NCI-H2227 (cell line): ENCODE results near the gene SYK.
A peak's percentile ranks its signal among the peaks of the same experiment; 100 is the strongest.
"Not testable (repeated sequence)": the region's sequence is repeated elsewhere in the genome, so short reads cannot be mapped to it uniquely, and the experiment has no call there.

Experiments used
- DNase-seq: peaks from one replicate; lab custom pipeline; 2025; ENCODE audit not compliant: unreplicated experiment; lab: John Stamatoyannopoulos, UW

Gene SYK

DNA sequence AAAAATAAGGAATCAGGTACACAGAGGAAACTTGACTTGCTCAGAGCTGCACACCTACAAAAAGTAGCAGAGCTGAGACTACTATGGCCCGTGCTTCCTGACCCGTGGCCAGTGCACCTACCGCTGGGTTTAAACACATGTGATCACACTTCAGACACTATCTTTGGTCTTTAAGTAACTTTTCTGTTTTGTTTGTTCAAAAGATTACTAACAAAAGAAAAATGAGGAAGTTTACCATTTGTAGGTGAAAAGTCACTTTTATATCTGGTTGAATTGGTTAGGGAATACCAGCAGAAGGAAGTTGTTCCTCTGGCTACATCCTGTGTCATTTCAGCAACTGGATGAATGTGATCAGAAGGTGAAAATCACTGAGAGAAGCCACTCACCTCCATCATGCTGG lies 6.5 kb upstream of the SYK start:
- no peak for DNase-seq

DNA sequence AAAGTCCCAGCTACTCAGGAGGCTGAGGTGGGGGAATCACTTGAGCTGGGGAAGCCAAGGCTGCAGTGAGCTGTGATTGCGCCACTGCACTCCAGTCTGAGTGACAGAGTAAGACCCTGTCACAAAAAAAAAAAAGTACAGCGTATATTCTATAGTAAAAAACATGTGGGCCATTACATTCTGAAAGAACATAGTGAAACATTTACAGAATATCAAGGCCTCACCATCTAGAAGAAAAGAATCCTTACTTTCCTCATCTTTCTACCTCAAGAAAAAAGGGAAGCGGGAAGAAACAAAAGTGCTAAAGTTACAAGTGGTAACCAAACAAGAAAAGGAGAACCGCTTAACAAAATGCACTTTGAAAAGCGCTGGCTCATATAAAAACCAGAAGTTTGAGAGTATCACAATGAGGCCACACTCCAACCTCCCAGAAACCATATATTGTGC lies 5.7 kb upstream of the SYK start:
- no peak for DNase-seq

DNA sequence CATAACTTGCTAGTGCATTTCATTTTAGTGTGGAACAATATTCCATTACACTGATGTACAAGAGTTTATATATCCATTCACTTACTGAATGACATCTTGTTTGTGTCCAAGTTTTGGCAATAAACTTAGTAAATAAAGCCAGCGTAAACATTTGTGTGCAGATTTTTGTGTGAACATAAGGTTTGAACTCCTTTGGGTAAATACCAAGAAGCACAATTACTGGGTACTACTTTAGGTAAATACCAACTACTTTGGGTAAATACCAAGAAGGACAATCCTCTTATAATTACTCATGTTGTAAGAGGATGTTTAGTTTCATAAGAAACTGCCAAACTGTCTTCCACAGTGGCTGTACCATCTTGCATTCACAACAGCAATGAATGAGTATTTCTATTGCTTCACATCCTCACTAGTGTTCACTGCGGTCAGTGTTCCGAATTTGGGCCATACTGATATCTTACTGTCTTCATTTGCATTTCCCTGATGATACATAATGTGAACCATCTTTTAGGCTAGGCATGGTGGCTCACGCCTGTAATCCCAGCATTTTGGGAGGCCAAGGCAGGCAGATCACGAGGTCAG lies 2.3 kb upstream of the SYK start:
- DNase-seq: no peak

DNA sequence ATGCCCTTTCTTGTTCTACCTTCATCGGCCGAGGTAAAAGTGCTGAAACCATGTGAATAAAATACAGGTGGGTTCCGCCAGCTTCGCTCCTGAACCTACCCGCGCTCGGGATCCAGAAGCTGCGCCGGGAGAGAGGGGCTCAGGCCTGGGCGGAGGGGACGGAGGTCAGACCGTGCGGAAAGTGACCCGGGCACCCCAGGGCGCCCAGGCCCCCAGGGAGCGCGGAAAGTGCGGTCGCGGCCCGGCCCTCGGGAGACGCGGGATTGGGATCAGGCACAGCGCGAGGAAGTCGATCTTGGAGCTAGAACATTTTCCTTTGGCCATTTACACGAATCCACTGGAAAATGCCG lies 329 bp downstream of the SYK start:
- no peak for DNase-seq

DNA sequence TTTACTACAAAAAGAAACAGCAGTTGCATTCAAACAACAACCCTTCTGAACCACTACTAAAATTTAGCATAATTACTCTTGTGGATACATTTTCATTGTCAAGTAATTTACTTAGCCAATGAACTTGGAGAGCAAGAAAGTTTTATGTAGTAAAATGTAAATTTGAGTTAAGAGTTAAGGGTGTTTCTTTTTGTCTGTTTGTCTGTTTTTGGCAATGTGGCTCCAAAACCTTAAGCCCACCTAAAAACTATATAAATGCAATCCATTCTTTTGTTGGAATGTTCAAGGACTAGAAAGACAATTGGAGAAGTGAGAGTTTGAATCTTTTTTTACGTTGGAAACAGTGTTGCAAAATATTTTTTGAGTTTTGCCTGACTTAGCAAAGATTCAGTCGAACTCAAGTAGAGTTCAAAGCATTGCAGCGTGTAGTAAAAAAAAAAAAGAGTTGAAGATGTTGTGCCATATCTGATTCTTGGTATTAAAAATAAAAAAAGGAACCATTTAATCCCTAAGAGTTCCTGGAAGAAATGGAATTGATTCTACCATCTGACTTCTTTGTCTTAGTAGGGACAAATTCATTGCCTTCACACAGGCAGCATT lies 867 bp downstream of the SYK start:
- no peak for DNase-seq

DNA sequence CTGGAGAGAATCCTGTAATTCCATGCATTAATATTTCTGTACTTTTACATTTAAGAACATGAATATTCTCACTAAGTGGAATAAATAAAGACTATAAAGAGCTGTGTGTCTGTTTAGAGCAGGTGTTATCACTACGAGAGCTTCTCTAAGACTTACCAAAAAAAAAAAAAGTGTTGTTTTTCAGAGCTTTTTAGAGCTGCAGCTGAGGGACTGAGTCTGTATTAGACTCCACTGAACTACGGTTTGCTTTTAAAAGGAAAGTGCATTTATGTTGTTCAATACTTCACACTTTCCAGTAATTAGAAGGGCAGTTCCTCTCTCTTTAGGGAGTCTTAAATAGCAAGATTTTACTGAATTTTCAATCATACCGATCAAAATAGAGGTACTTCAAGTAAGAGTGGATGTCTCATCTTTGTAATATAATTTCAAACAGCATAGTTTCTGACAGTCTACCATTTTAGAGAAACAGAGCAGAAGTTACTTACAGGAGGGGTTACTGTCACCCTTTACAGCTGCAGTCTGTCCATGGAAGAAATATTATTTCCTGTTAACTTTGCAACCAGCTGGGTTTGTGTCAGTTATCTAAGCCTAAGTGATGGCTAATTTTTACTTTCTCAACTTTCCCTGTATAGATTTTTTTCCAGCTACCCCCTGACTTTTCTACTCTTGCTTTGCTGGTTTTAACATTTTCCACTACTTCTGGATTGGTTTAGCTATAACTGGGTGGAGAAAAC lies 2.4 kb downstream of the SYK start:
- no peak for DNase-seq

DNA sequence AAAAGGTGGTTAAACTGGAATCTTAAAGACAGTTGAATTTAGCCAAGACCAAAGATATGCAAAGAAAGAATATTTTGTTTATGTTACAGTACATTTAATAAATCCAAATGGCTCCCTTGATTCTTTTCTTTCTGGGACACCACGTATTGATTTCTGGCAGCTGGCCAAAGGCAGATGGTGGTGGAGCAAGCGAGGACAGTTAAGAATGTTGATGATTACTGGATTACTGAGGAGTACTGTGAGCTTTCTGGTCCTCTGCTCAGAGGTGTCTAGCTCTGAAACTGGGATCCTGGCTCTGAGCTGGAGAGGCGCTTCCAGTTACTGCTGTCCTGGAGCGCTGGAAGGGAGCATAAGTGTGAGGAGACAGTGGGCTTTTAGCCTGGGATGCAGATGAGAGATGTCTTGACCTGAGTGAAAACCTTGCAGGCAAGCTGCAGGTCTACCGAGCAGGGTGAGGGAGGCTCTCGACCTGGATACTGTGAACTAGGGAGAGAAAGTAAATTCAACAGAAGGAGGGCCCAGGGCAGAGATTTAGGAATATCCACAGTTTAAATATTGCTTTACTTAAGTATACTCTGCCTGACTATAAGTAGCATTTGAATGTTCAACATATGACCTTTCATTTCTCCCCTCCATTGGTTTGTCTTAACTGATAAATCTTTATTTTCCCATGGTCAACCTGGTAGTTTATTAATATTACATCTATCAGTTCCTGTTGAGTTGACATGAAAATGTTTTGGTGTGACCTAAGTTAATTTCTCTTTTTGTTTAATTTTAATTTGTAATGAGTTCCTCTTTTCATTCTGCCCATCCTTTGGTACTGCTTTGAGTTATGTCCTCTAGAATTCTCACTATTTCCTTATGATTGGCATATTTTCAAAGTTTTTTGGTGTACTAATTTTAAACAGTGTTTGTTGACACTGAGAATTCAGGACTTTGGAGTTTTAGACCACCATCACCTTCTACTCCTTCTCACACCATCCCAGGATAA lies 3.7 kb downstream of the SYK start:
- peak; percentile 28 for DNase-seq

DNA sequence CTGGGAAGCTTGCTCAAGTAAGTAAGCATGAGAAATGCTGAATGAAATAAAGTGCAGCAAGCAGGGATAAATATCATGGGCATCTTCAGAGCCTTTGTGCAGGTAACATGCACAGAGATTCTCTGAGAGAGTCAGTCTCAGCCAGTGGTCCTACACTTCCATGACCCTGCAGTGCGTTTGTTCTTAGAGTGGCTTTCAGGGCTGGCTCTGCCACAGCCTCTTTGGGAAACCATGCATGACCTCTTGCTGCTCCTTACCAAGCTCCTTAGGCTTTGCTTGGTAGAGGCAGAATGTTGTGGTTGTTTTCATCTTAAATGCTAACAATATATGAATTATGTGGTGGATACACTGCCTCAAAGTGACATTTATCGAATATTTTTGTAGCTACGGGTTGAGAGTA lies 5.4 kb downstream of the SYK start:
- DNase-seq: no peak

DNA sequence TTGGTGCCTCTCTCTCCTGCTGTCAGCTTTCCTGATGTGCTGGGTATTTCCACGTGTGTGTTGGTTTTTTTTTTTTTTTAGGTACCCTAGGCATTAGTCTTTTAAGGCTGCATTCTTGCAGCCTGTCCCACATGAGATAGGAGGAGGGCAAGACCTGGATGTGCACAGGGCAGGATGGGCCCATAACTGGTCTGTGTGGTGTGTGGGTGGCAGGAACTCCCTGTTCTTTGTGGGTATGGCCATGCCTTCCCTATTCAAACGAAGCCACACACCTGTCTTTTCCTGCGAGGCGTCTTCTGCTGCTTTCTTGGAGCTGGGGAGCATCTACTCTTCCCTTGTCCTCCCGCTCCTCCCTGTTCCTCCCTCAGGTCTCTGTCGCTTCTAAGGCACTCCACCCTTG lies 6.8 kb downstream of the SYK start:
- DNase-seq: no peak

DNA sequence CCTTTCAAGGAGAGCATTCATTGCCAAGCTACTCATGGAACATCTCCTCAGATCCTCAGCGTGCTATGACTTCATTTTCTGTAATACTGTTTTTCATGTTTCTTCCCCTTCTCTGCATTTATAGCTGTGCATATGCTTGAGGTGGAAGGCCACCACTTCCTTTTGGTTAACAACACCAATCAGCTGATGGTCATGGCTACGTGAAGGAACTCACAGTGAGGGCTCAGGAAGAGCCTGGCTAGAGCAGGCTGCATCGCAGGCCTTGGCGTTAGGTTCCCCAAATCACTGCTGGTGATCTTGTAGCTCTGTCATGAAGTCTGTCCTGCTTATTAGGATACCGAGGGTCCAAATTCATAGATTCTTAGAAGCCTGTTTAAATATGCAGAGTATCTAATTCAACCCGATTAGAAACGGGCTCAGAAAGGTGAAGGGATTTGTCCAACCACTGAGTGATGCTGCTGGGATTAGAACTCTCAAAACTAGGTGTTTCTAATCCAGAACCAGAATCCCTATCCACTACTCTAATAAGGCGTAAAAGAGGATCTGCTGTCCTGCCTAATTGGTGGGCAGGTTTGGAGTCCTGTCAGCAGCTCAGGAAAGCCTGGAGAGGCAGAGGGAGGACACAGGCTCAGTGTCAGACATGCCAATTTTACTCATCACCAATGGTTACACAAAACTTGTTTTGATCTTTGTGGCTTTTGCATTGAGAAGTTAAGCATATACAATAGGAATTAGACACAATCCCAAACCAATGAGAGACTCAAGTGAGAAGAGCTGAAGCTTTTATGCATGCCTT lies 7.5 kb downstream of the SYK start:
- DNase-seq: no peak

DNA sequence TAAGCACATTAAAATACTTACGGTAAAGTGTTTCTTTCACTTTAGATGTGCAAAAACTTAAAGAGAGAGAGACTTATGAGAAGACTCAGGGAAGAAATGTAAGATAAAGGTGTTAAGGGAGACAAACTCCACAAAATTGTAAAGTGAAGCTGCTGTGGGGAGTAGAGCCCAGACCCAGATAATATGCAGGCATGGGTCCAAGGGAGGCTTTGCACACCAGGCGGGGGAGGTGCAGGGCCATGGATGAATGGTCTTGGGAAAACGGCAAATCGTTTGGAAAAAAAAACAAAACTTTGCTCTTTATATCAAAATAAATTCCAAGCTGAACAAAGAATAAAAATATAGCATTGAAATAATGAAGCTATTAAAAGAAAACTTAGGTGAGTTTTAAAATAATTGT lies 9.1 kb downstream of the SYK start:
- no peak for DNase-seq

DNA sequence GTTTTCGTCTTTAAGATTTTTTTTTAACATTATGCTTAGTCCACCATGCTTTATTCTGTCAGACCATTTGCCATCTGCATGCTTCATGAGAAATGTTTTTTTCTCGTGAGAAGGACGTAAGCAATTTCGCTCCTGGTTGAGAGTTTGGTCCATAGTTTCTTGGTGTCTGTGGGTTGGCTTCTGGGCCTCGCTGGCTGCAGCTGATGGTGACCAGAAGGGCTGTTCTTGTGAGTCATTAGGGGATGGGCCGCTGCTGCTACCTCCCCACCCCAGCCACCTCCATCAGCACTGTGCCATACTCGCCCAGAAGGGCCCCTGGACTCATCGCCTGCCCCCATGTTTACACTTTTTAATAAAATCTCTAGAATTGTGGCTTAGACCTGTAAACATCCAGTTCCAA lies 11.4 kb downstream of the SYK start:
- no peak for DNase-seq

DNA sequence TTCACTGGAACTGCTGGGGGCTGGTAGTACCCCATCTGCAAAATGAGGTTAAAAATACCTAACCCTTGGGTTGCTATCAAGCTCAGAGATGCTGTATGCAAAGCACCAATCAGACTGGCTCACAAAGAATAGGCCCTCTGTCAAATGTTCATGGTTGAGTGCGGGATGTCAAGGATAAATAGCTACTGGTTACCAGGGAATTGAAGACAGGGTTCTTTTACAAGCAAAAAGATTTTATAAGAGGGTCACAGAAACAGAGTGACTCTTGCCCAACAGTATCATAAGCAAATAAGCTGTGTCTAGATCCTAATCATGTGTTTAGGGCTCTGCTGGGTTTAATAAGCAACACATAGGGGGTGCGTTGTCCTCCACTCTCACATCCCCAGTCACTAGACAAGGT lies 11.9 kb downstream of the SYK start:
- DNase-seq: no peak

DNA sequence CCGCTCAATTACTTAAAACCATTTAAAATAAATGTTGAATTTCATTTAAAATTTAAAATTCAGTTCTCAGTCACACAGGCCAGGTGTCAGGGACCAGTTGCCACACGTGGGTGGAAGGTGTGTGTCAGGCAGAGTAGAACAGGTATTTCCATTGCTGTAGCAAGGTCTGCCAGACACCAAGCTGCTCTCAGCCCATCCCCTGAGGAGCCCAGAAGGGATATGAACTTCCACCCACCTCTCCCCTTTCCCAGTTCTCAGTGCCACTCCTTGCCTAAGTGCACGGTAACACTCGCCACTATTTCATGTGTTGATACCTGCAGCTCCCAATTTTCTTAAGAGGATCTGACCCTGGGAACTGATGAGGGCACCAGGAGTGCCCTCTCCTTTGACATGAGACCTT lies 12.7 kb downstream of the SYK start:
- DNase-seq: no peak

DNA sequence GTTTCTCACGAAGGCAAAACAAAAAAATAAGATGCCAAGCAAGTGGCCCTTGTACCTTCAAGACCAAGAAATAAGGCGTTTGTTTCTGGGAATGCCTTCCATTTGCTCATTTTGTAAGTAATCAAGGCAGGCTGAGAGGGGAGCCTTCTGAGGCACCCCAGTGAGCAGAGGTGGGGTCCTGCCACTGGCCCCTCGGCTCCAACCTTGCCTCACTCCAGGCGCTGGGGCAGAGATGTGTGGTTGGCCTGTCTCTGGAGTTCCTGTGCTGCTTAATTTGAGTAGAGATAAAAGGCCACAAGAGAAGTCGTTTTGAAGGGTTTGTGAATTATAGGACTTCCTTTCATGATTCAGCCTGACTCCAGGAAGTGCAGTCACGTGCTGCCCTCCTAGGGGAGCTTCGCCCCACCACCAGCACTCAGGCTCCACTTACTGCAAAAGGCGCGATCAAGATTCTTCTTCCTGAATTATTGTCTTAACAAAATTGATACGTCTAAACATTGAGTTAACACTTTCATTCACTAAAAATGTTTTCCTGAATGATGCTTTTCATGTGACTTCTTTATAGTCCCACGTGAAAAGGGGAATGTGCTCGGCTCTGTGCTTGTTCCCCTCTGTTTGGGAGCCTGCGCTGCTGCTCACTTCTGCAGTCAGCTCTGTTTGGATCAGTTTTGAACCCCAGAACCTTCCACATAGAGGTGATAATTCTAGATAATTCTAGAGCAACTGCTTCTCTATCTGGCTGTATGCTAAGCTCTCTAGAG lies 13.7 kb downstream of the SYK start:
- peak; percentile 27 for DNase-seq

DNA sequence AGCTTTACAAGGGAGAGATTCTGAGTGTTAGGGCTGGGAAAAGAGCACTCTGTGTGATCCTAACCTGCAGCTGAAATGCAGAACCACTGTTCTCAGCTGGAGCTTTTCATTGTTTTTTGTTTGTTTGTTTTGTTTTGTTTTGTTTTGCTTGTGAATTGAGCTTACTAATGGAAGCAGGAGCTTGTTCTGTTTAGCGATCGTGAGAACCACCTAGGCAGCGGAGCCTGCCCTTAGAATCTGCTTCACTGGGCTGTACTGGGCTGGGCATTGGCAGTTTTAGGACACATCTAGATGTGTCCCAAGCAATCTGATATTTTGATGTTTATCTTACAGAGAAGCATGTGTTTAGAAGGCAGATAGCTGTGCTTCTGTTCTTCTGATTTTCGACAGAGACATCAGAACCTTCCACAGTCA lies 14.3 kb downstream of the SYK start:
- no peak for DNase-seq

DNA sequence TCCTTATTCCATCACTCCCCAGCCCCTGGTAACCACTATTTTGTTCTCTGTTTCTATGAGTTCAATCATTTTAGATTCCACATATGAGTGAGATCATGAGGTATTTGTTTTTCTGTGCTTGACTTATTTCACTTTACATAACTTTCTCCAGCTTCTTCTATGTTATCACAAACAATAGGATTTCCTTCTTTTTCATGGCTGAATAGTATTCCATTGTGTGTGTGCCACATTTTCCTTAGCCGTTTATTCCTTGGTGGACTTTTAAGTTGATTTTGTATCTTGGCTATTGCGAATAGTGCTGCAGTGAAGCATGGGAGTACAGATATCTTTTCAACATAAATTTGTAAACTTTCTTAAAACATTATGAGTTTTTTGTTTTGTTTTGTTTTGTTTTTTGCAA lies 15.1 kb downstream of the SYK start:
- DNase-seq: no peak

DNA sequence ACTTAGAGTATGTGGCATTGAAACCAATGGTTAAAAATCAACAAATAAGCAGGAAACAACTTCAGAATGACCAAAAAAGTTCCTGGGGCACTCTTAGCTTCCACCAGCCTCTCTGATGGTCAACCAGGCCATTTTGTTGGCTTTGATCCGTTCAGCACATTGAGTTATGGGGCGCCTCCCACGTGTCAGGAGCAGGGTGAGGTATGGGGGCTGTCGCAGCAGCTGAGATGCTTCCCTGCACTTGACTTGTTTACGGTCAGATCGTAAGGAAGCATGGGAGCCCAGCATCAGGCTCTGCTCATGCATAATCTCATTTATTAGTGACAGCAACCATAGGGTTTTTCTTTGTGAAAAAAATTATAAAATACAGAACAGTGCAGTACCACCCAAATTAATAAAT lies 16.7 kb downstream of the SYK start:
- no peak for DNase-seq

DNA sequence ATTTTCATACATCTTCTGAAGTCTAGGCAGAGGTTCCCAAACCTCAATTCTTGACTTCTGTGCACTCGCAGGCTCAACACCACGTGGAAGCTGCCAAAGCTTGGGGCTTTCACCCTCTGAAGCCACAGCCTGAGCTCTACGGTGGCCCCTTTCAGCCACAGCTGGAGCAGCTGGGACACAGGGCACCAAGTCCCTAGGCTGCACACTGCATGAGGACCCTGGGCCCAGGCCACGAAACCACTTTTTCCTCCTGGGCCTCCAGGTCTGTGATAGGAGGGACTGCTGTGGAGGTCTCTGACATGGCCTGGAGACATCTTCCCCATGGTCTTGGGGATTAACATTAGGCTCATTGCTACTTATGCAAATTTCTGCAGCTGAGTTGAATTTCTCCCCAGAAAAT lies 18.8 kb downstream of the SYK start:
- not testable (repeated sequence) for DNase-seq

DNA sequence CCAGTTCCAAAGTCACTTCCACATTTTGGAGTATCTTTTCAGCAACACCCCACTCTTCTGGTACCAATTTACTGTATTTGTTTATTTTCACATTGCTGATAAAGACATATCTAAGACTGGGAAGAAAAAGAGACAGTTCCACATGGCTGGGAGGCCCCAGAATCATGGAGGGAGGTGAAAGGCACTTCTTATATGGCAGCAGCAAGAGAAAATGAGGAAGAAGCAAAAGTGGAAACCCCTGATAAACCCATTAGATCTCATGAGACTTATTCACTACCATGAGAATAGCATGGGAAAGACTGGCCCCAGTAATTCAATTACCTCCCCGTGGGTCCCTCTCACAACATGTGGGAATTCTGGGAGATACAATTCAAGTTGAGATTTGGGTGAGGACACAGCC lies 19.6 kb downstream of the SYK start:
- DNase-seq: not testable (repeated sequence)
